PC-9 (cell line): ENCODE data around the gene LINGO1. TPM values are rescaled to one million over a fixed set of nuclear protein-coding genes. Genes with fewer than 3 reads are reported as not detected.

Experiments used
- BruUV-seq: library from RNA; stranded (reverse); fragments of 400-500 nt; replicated peaks from 2 replicates; lab custom pipeline; 2021; lab: Mats Ljungman, UMichigan
- CTCF ChIA-PET: fragments of 300-600 bp; sonication (Branson Sonifier 250); formaldehyde crosslinking; loops from one replicate; lab custom pipeline; 2022; ENCODE audit warnings: antibody characterized with exemption; lab: Charles Lee
- POLR2A ChIA-PET: fragments of 300-600 bp; sonication (Branson Sonifier 250); formaldehyde crosslinking; loops from one replicate; lab custom pipeline; 2022; ENCODE audit warnings: antibody characterized with exemption; ENCODE audit not compliant: unreplicated experiment; lab: Charles Lee
- DNase-seq, 2 experiments: peaks; one replicate each; pipeline versions ENCODE4 v3.0.0 to v3.0.0-alpha.2; 2015 to 2022; ENCODE audit warnings: mixed read lengths in 1 of 2
- H2AFZ ChIP-seq: fragments of 200-600 bp; sonication (generic); 2 replicates; pipeline ENCODE4 v1.8.1; 2017; ENCODE audit warnings: antibody characterized with exemption
- H3F3A ChIP-seq: fragments of 200-600 bp; sonication (generic); 2 replicates; pipeline ENCODE4 v1.8.1; 2017; ENCODE audit warnings: antibody characterized with exemption, mild to moderate bottlenecking, low read depth; ENCODE audit not compliant: insufficient read depth
- H3K27ac ChIP-seq: fragments of 200-600 bp; sonication (generic); 2 replicates; pipeline ENCODE4 v1.6.1; 2016; ENCODE audit warnings: mixed run types
- H3K27me3 ChIP-seq: fragments of 200-600 bp; sonication (generic); 2 replicates; pipeline ENCODE4 v1.6.1; 2016; ENCODE audit warnings: low read depth, mixed run types; ENCODE audit not compliant: insufficient read depth
- H3K36me3 ChIP-seq: fragments of 200-600 bp; sonication (generic); 2 replicates; pipeline ENCODE4 v1.6.1; 2016; ENCODE audit warnings: low read depth, mixed run types
- H3K4me1 ChIP-seq: fragments of 200-600 bp; sonication (generic); replicated peaks from 2 replicates; pipeline ENCODE4 v1.6.1; 2016; ENCODE audit warnings: mixed run types; ENCODE audit not compliant: insufficient read depth
- H3K4me2 ChIP-seq: fragments of 200-600 bp; sonication (generic); 2 replicates; pipeline ENCODE4 v1.6.1; 2017; ENCODE audit warnings: mixed run types
- H3K4me3 ChIP-seq: fragments of 200-600 bp; sonication (generic); 2 replicates; pipeline ENCODE4 v1.6.1; 2016; ENCODE audit warnings: mixed run types
- H3K79me2 ChIP-seq: fragments of 200-600 bp; sonication (generic); 2 replicates; pipeline ENCODE4 v1.6.1; 2017; ENCODE audit warnings: low read depth, mixed run types
- H3K9me2 ChIP-seq: fragments of 200-600 bp; sonication (generic); 2 replicates; pipeline ENCODE4 v1.8.1; 2017; ENCODE audit warnings: mild to moderate bottlenecking; ENCODE audit not compliant: insufficient read depth
- H3K9me3 ChIP-seq: fragments of 200-600 bp; sonication (generic); 2 replicates; pipeline ENCODE4 v1.8.1; 2016; ENCODE audit warnings: low read depth; ENCODE audit not compliant: insufficient read depth
- H4K20me1 ChIP-seq: fragments of 200-600 bp; sonication (generic); 2 replicates; pipeline ENCODE4 v1.8.1; 2017; ENCODE audit not compliant: insufficient read depth
- CTCF ChIP-seq: fragments of 200-600 bp; sonication (generic); conservative IDR thresholded peaks from 2 replicates; pipeline ENCODE4 v1.6.1; 2017; ENCODE audit warnings: mixed run types, antibody characterized with exemption, mild to moderate bottlenecking, moderate library complexity
- EZH2 ChIP-seq: fragments of 200-600 bp; sonication (generic); IDR thresholded peaks from 2 replicates; pipeline ENCODE4 v1.8.0; 2017; ENCODE audit warnings: antibody characterized with exemption, low read depth
- intact Hi-C: fragments of 100-400 bp; cut with micrococcal nuclease; formaldehyde crosslinking; loops from one replicate; pipeline ENCODE4 v1.10.0; 2022; ENCODE audit not compliant: unreplicated experiment
- total RNA-seq: library from RNA; stranded (reverse); gene quantifications from 2 replicates; pipeline ENCODE4 v1.2.3, GENCODE V29; 2021

Gene LINGO1
- total RNA-seq, 1 experiment from 2014 or later: not detected

GRCh38 chr15:77623755-77624524 is 8.8 kb downstream of the LINGO1 start:
- H3K27me3 ChIP-seq: peaks cover 42% of the 10 kb centered on the region
- no peak for DNase-seq
- H3K79me2 ChIP-seq: no peaks in the 10 kb centered on the region
- no peaks in the 10 kb centered on the region for H3F3A ChIP-seq
- H3K9me3 ChIP-seq: no peaks in the 10 kb centered on the region
- no peaks in the 10 kb centered on the region for H3K9me2 ChIP-seq
- H3K36me3 ChIP-seq: no peaks in the 10 kb centered on the region
- ChIA-PET POLR2A (no interaction called here), CTCF (no interaction called here)
- TF ChIP-seq CTCF (no peak), EZH2 (no peak)
- intact Hi-C loops: no loop called here
- H4K20me1 ChIP-seq: no peaks in the 10 kb centered on the region
- H3K4me3 ChIP-seq: no peak overlapping the region
- no peak overlapping the region for H3K27ac ChIP-seq
- H3K4me2 ChIP-seq: no peak overlapping the region
- no TSS peak for BruUV-seq
- H2AFZ ChIP-seq: no peak overlapping the region
- H3K4me1 ChIP-seq: no peaks in the 10 kb centered on the region

- ChIA-PET POLR2A (interaction anchor here (0.6 kb wide), 1 partner anchor 170 kb away, joined by 4 read pairs; no protein-coding TSS in a partner anchor), CTCF (no interaction called here)
- Histone ChIP-seq H2AFZ (no peak overlapping the region), H3K79me2 (no peaks in the 10 kb centered on the region), H3K4me1 (no peaks in the 10 kb centered on the region), H4K20me1 (no peaks in the 10 kb centered on the region), H3F3A (no peaks in the 10 kb centered on the region), H3K27me3 (peaks cover 37% of the 10 kb centered on the region), H3K36me3 (no peaks in the 10 kb centered on the region), H3K4me3 (no peak overlapping the region), H3K9me3 (no peaks in the 10 kb centered on the region), H3K9me2 (no peaks in the 10 kb centered on the region), H3K4me2 (no peak overlapping the region), H3K27ac (no peak overlapping the region)
- DNase-seq: no peak
- no peak for TF ChIP-seq EZH2
- TF ChIP-seq CTCF: no peak
- intact Hi-C loops: no loop called here
- BruUV-seq: no TSS peak
These were observed 9.6 kb downstream of the LINGO1 start for GRCh38 chr15:77622934-77623754.

- TF ChIP-seq CTCF (no peak), EZH2 (no peak)
- no peaks in the 10 kb centered on the region for H3F3A ChIP-seq
- DNase-seq: no peak
- H2AFZ ChIP-seq: no peak overlapping the region
- H3K4me1 ChIP-seq: no peaks in the 10 kb centered on the region
- H3K27me3 ChIP-seq: peaks cover 30% of the 10 kb centered on the region
- no peak overlapping the region for H3K4me3 ChIP-seq
- ChIA-PET POLR2A (interaction anchor here (0.6 kb wide), 1 partner anchor 171 kb away, joined by 4 read pairs; no protein-coding TSS in a partner anchor), CTCF (no interaction called here)
- intact Hi-C loops: no loop called here
- no peak overlapping the region for H3K4me2 ChIP-seq
- no peaks in the 10 kb centered on the region for H3K9me2 ChIP-seq
- no peak overlapping the region for H3K27ac ChIP-seq
- no peaks in the 10 kb centered on the region for H4K20me1 ChIP-seq
- no TSS peak for BruUV-seq
- H3K79me2 ChIP-seq: no peaks in the 10 kb centered on the region
- no peaks in the 10 kb centered on the region for H3K36me3 ChIP-seq
- no peaks in the 10 kb centered on the region for H3K9me3 ChIP-seq
These were observed 10.3 kb downstream of the LINGO1 start for GRCh38 chr15:77622209-77622933.
